ENCODE data around the gene JAKMIP3. TPM values are rescaled to one million over a fixed set of nuclear protein-coding genes. Genes with fewer than 3 reads are reported as not detected.

Gene JAKMIP3
- total RNA-seq, 6 experiments from 2014 or later = 0.06 to 0.22 (median 0.18) TPM

GRCh38 chr10:132020456-132020855 is 45.3 kb upstream of the JAKMIP3 start:
- Histone ChIP-seq H3K4me3 (no peak overlapping the region), H3K27me3 (no peaks in the 10 kb centered on the region), H3K9me3 (no peaks in the 10 kb centered on the region), H3K4me1 (peaks cover 0 to 8% (median 0%) of the 10 kb centered on the region in 4 donors), H3K27ac (no peak overlapping the region), H3K36me3 (no peaks in the 10 kb centered on the region)
- TF ChIP-seq, protein P1, sequence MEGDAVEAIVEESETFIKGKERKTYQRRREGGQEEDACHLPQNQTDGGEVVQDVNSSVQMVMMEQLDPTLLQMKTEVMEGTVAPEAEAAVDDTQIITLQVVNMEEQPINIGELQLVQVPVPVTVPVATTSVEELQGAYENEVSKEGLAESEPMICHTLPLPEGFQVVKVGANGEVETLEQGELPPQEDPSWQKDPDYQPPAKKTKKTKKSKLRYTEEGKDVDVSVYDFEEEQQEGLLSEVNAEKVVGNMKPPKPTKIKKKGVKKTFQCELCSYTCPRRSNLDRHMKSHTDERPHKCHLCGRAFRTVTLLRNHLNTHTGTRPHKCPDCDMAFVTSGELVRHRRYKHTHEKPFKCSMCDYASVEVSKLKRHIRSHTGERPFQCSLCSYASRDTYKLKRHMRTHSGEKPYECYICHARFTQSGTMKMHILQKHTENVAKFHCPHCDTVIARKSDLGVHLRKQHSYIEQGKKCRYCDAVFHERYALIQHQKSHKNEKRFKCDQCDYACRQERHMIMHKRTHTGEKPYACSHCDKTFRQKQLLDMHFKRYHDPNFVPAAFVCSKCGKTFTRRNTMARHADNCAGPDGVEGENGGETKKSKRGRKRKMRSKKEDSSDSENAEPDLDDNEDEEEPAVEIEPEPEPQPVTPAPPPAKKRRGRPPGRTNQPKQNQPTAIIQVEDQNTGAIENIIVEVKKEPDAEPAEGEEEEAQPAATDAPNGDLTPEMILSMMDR (IDR thresholded peaks at IDR 0.05) = no peak
- no peak for TF ChIP-seq POLR2A (IDR thresholded peaks at IDR 0.05)
- DNase-seq (no peak), ATAC-seq (no peak)
- intact Hi-C loops (cut with DNase I) = loop anchor here (5.0 kb wide), 1 partner anchor 138 kb away; no protein-coding TSS in a partner anchor
- 75% methylated on average over 12 of the region's 13 CpGs for WGBS (ENCODE audit: insufficient coverage, low coverage, low lambda C conversion rate, missing lambda C conversion rate)

DNA sequence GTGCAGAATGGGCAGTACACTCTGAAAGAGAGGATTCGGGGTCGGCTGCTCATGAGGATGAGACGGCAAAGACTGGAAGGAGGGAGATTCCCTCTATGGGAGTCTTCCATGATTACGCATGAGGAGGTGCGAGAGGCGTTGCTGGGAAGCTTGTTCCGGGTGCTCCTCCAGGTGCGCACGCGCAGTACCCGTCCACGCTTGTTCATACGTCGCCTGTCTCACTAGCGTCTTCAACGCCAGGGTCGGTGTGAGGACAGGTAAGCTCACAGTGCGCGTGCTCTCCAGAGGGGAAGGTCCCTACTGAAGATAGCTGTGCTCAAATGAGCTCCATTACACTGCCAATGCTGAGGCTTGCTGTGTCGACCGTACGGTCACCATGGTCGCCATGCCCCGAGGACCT is 44.7 kb upstream of the JAKMIP3 start:
- Histone ChIP-seq H3K4me3 (no peak overlapping the region), H3K36me3 (no peaks in the 10 kb centered on the region), H3K27me3 (no peaks in the 10 kb centered on the region), H3K4me1 (peaks cover 0 to 8% (median 0%) of the 10 kb centered on the region in 4 donors), H3K27ac (no peak overlapping the region), H3K9me3 (no peaks in the 10 kb centered on the region)
- ATAC-seq (no peak), DNase-seq (no peak)
- intact Hi-C loops (cut with DNase I) = loop anchor here (5.0 kb wide), 1 partner anchor 139 kb away; no protein-coding TSS in a partner anchor
- 84% methylated on average over 7 of the region's 24 CpGs for WGBS (ENCODE audit: insufficient coverage, low coverage, low lambda C conversion rate, missing lambda C conversion rate)
- TF ChIP-seq POLR2A (IDR thresholded peaks at IDR 0.05) = no peak
- TF ChIP-seq, protein P1 (IDR thresholded peaks at IDR 0.05) = no peak

DNA sequence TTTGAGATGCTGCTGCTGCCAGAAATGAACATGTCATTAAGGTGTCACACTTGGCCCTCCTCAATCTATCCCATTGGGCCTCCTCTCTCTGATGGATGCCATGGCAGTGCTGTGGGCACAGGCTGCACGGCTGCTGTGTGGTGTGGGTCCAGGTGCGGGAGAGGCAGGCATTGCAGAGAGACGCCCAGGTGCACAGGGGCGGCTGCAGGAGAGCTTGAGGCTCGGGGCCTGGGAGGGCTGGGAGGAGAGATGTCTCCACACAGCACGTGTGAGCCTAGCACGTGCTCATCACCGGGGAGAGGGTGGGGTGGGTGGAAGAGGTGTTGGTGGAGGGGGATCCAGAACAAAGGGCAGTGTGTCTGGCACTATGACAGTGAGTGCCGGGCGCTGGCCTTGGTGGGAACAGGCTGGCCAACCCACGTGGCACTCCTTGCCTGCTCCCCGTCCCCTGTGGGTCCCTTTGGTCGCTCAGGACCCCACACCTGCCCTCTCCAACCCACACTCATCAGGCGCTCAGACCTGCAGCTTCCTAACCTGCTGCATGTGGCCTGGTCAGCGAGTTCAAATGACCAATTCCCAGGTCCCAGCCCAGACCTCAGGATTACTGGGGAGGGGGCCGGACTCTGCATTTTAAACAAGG is 44.1 kb upstream of the JAKMIP3 start:
- Histone ChIP-seq H3K27ac (no peak overlapping the region), H3K27me3 (no peaks in the 10 kb centered on the region), H3K9me3 (no peaks in the 10 kb centered on the region), H3K4me1 (peaks cover 0 to 8% (median 0%) of the 10 kb centered on the region in 4 donors), H3K4me3 (no peak overlapping the region), H3K36me3 (no peaks in the 10 kb centered on the region)
- WGBS (ENCODE audit: insufficient coverage, low coverage, low lambda C conversion rate, missing lambda C conversion rate) = no CpG with 5 or more reads among the region's 16 CpGs
- DNase-seq (no peak), ATAC-seq (no peak)
- intact Hi-C loops (cut with DNase I) = loop anchor here (5.0 kb wide), 1 partner anchor 139 kb away; no protein-coding TSS in a partner anchor
- TF ChIP-seq, protein P1 (IDR thresholded peaks at IDR 0.05) = no peak
- TF ChIP-seq POLR2A (IDR thresholded peaks at IDR 0.05) = no peak

DNA sequence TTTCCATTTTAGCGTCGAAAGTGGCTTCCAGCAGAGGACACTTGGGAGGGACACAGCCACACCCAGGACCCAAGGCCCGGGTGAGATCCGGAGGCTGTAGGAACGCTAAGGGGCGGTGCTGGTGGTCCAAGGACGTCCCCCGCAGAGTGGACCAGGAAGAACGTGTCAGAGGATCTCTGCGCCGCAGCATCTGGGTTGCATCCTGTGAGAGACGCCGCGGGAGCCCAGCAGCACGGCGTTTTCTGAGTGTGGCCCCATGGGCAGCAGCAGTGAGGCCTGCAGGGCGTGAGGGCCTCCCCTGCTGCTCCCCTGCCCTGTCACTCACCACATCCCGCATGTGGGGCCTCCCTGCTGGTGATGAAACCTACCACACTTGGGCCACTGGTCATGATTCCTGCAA is 43.5 kb upstream of the JAKMIP3 start:
- H3K36me3 ChIP-seq = no peaks in the 10 kb centered on the region
- no peaks in the 10 kb centered on the region for H3K27me3 ChIP-seq
- 74% methylated on average over 8 of the region's 18 CpGs for WGBS (ENCODE audit: insufficient coverage, low coverage, low lambda C conversion rate, missing lambda C conversion rate)
- no peak overlapping the region for H3K4me3 ChIP-seq
- H3K27ac ChIP-seq = no peak overlapping the region
- H3K4me1 ChIP-seq = peaks cover 0 to 8% (median 0%) of the 10 kb centered on the region in 4 donors
- H3K9me3 ChIP-seq = no peaks in the 10 kb centered on the region
- intact Hi-C loops (cut with DNase I) = loop anchor here (5.0 kb wide), 1 partner anchor 140 kb away; no protein-coding TSS in a partner anchor
- DNase-seq (no peak), ATAC-seq (no peak)
- TF ChIP-seq, protein P1 (IDR thresholded peaks at IDR 0.05) = no peak
- no peak for TF ChIP-seq POLR2A (IDR thresholded peaks at IDR 0.05)
